HG03108 (cell line): ENCODE results near the gene HK3.

Experiments used
- ATAC-seq: cut with Tn5 transposase; IDR thresholded peaks from one replicate; pipeline ENCODE4 v1.9.1; 2021; ENCODE audit warnings: moderate library complexity; ENCODE audit not compliant: unreplicated experiment

The HK3 gene

GRCh38 chr5:176902911-176903664 lies 3.9 kb upstream of the HK3 start:
- no peak for ATAC-seq

- ATAC-seq, result no peak
Observed at GRCh38 chr5:176902102-176902814, 3.1 kb upstream of the HK3 start.

- no peak for ATAC-seq
Observed at GRCh38 chr5:176901260-176902101, 2.3 kb upstream of the HK3 start.

- no peak for ATAC-seq
Observed at GRCh38 chr5:176900780-176901204, 1.6 kb upstream of the HK3 start.

- no peak for ATAC-seq
Observed at GRCh38 chr5:176899946-176900779, 1.0 kb upstream of the HK3 start.

GRCh38 chr5:176897263-176897662 lies 1.9 kb downstream of the HK3 start:
- no peak for ATAC-seq

GRCh38 chr5:176895831-176896230 lies 3.3 kb downstream of the HK3 start:
- no peak for ATAC-seq

- no peak for ATAC-seq
Observed at GRCh38 chr5:176894298-176894697, 4.8 kb downstream of the HK3 start.

GRCh38 chr5:176892663-176893062 lies 6.5 kb downstream of the HK3 start:
- ATAC-seq, result no peak

GRCh38 chr5:176891331-176891958 lies 7.7 kb downstream of the HK3 start:
- no peak for ATAC-seq

GRCh38 chr5:176890455-176891330 lies 8.5 kb downstream of the HK3 start:
- no peak for ATAC-seq

- no peak for ATAC-seq
Observed at GRCh38 chr5:176889321-176890280, 9.5 kb downstream of the HK3 start.

- ATAC-seq, result no peak
Observed at GRCh38 chr5:176888865-176889165, 10.3 kb downstream of the HK3 start.

GRCh38 chr5:176888016-176888864 lies 10.9 kb downstream of the HK3 start:
- ATAC-seq, result no peak

GRCh38 chr5:176887252-176887849 lies 11.8 kb downstream of the HK3 start:
- ATAC-seq, result no peak

GRCh38 chr5:176886336-176887251 lies 12.6 kb downstream of the HK3 start:
- ATAC-seq, result no peak
